Vagina (tissue), 2 donors: ENCODE results near the gene GKN2.

Experiments used
- POLR2A ChIP-seq, 2 donors: fragments of 450-650 bp; IDR thresholded peaks; one replicate each; pipeline ENCODE4 v1.6.1; 2017; ENCODE audit warnings: antibody characterized with exemption in 2 of 2, mild to moderate bottlenecking in 2 of 2, moderate library complexity in 2 of 2
- POLR2AphosphoS5 ChIP-seq, 2 donors: sonication (generic); formaldehyde crosslinking; IDR thresholded peaks; one replicate each; pipeline ENCODE4 v1.9.0; 2017; ENCODE audit warnings: antibody characterized with exemption in 2 of 2, mild to moderate bottlenecking in 2 of 2, low read depth in 1 of 2; ENCODE audit not compliant: insufficient read depth in 1 of 2
- TF ChIP-seq, protein P1 (sequence below), 3 experiments: fragments of 450-650 bp in 2 of 3; fragments of 200-600 bp in 1 of 3; sonication (generic) in 1 of 3; IDR thresholded peaks; one replicate each; pipeline ENCODE4 v1.5.1; 2017 to 2019; ENCODE audit warnings: antibody characterized with exemption in 3 of 3, mild to moderate bottlenecking in 2 of 3, moderate library complexity in 2 of 3

DNA sequence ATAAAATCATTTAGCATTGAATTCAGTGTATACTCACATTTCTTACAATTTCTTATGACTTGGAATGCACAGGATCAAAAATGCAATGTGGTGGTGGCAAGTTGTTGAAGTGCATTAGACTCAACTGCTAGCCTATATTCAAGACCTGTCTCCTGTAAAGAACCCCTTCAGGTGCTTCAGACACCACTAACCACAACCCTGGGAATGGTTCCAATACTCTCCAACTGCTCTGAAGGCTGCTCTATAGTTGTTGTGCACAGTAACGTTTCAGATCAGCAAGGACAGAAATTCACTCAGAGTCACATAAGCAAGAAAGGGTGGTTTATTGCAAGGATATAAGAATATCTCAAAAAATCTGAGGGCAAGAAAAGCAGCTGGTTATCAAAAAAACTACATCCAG lies 28.3 kb upstream of the GKN2 start:
- TF ChIP-seq, protein P1, sequence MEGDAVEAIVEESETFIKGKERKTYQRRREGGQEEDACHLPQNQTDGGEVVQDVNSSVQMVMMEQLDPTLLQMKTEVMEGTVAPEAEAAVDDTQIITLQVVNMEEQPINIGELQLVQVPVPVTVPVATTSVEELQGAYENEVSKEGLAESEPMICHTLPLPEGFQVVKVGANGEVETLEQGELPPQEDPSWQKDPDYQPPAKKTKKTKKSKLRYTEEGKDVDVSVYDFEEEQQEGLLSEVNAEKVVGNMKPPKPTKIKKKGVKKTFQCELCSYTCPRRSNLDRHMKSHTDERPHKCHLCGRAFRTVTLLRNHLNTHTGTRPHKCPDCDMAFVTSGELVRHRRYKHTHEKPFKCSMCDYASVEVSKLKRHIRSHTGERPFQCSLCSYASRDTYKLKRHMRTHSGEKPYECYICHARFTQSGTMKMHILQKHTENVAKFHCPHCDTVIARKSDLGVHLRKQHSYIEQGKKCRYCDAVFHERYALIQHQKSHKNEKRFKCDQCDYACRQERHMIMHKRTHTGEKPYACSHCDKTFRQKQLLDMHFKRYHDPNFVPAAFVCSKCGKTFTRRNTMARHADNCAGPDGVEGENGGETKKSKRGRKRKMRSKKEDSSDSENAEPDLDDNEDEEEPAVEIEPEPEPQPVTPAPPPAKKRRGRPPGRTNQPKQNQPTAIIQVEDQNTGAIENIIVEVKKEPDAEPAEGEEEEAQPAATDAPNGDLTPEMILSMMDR (IDR thresholded peaks at IDR 0.05), result no peak
- TF ChIP-seq POLR2A (IDR thresholded peaks at IDR 0.05) (no peak), POLR2AphosphoS5 (IDR thresholded peaks at IDR 0.05; ENCODE audit: insufficient read depth in 1 of 2, low read depth in 1 of 2) (no peak)
